Testis (tissue), 3 donors: ENCODE measurements around the gene MTRF1. TPM values are rescaled to one million over a fixed set of nuclear protein-coding genes. Genes with fewer than 3 reads are reported as not detected.

Experiments used
- DNase-seq: peaks from one replicate; pipeline ENCODE4 v3.0.0-alpha.2; 2019
- H3K27ac ChIP-seq, 2 donors: fragments of 200-600 bp; sonication (generic); one replicate each; pipeline ENCODE4 v1.5.1; 2019
- H3K27me3 ChIP-seq: fragments of 200-600 bp; sonication (generic); one replicate; pipeline ENCODE4 v1.5.1; 2019
- H3K36me3 ChIP-seq: fragments of 200-600 bp; sonication (generic); one replicate; pipeline ENCODE4 v1.5.1; 2017; ENCODE audit warnings: low read depth; ENCODE audit errors: missing control alignments
- H3K4me1 ChIP-seq: fragments of 200-600 bp; sonication (generic); one replicate; pipeline ENCODE4 v1.5.1; 2019
- H3K4me3 ChIP-seq, 2 donors: fragments of 200-600 bp; sonication (generic); one replicate each; pipeline ENCODE4 v1.5.1; 2017 to 2019
- H3K9me3 ChIP-seq: fragments of 200-600 bp; sonication (generic); one replicate; pipeline ENCODE4 v1.5.1; 2017
- CTCF ChIP-seq, 3 experiments: fragments of 450-650 bp in 2 of 3; fragments of 200-600 bp in 1 of 3; sonication (generic) in 1 of 3; IDR thresholded peaks; one replicate each; pipeline ENCODE4 v1.5.1; 2016 to 2019; ENCODE audit warnings: antibody characterized with exemption in 3 of 3, mild to moderate bottlenecking in 2 of 3, moderate library complexity in 1 of 3
- POLR2A ChIP-seq: fragments of 450-650 bp; IDR thresholded peaks from one replicate; pipeline ENCODE4 v1.6.1; 2017; ENCODE audit warnings: antibody characterized with exemption, mild to moderate bottlenecking, moderate library complexity
- WGBS, 2 donors: methylation state at CpG; one replicate each; pipeline ENCODE4 v1.1.5; 2018; 5-methylcytosine and 5-hydroxymethylcytosine counted together
- intact Hi-C: fragments of 100-400 bp; cut with DNase I; formaldehyde crosslinking; loops from one replicate; pipeline ENCODE4 v1.15.1; 2023; ENCODE audit warnings: low total_unique reads
- polyA plus RNA-seq: library from polyadenylated mRNA; stranded (reverse); fragments of 350-450 nt; fragmentation: Illumina TruSeq; extraction: RNeasy Lipid Tissue Mini Kit (QIAGEN cat#74804); gene quantifications from one replicate; pipeline ENCODE4 v1.2.3, GENCODE V29; 2014; ENCODE audit warnings: low read depth, low replicate concordance; ENCODE audit not compliant: insufficient read depth
- total RNA-seq, 2 donors: library from RNA; depleted of rRNA; stranded (reverse); fragments of >200 nt; gene quantifications; one replicate each; pipeline ENCODE4 v1.2.3, GENCODE V29; 2016

The MTRF1 gene
- total and polyA plus RNA-seq, 3 donors from 2014 or later, result 20.3 to 32.8 (median 23.7) TPM

- no peaks in the 10 kb centered on the region for H3K36me3 ChIP-seq
- H3K27me3 ChIP-seq, result no peaks in the 10 kb centered on the region
- no peaks in the 10 kb centered on the region for H3K9me3 ChIP-seq
- TF ChIP-seq CTCF (IDR thresholded peaks at IDR 0.05) (no peak), POLR2A (no peak)
- H3K27ac ChIP-seq, result no peak overlapping the region
- DNase-seq, result no peak
- intact Hi-C loops, result no loop called here
- peaks cover 2% of the 10 kb centered on the region for H3K4me1 ChIP-seq
- H3K4me3 ChIP-seq, result no peak overlapping the region
Observed at GRCh38 chr13:41257535-41257934, 5.8 kb downstream of the MTRF1 start.

DNA sequence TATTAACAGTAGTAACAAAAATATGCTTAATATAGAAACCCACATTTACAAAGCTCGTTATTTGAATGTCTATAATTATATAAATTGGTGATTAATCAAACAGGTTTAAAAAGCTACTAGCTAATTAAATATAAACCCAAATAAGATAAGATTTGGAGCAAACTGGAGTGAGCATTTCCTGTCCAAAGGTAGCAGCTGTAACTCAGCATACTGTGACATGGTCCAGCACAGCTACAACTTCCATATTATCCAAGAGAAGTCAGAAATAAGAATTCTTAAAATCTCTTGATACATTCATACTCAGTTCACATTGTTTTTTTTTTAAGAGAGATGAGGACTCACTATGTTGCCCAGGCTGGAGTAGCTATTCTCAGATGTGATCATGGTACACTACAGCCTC is 8.5 kb downstream of the MTRF1 start:
- intact Hi-C loops, result no loop called here
- DNase-seq, result no peak
- Histone ChIP-seq H3K4me1 (no peaks in the 10 kb centered on the region), H3K36me3 (no peaks in the 10 kb centered on the region), H3K27me3 (no peaks in the 10 kb centered on the region), H3K9me3 (no peaks in the 10 kb centered on the region), H3K4me3 (no peak overlapping the region), H3K27ac (no peak overlapping the region)
- no peak for TF ChIP-seq POLR2A
- TF ChIP-seq CTCF (IDR thresholded peaks at IDR 0.05), result no peak
- 68 to 74% methylated on average over 1 of the region's 1 CpG for WGBS, 2 donors

DNA sequence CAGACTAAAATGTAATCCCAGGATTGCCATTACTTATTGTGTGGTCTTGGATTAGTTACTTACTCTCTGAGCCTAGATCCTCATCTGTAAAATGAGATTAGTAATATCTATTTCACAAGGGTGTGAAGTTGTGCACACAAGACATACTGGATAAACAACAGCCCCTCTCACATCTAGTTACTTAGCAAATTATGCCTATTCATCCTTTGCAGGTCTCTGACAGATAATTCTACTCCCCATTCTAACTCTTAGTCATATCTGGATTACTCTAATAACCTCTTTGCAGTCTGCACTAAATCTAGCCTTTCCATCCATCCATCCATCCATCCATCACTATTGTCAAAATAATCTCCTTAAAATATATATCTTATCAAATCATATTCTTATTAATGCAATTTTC is 12.4 kb downstream of the MTRF1 start:
- Histone ChIP-seq H3K27ac (no peak overlapping the region), H3K36me3 (no peaks in the 10 kb centered on the region), H3K9me3 (no peaks in the 10 kb centered on the region), H3K4me1 (no peaks in the 10 kb centered on the region), H3K27me3 (no peaks in the 10 kb centered on the region), H3K4me3 (no peak overlapping the region)
- intact Hi-C loops, result no loop called here
- no peak for TF ChIP-seq CTCF (IDR thresholded peaks at IDR 0.05)
- no peak for TF ChIP-seq POLR2A
- DNase-seq, result no peak

DNA sequence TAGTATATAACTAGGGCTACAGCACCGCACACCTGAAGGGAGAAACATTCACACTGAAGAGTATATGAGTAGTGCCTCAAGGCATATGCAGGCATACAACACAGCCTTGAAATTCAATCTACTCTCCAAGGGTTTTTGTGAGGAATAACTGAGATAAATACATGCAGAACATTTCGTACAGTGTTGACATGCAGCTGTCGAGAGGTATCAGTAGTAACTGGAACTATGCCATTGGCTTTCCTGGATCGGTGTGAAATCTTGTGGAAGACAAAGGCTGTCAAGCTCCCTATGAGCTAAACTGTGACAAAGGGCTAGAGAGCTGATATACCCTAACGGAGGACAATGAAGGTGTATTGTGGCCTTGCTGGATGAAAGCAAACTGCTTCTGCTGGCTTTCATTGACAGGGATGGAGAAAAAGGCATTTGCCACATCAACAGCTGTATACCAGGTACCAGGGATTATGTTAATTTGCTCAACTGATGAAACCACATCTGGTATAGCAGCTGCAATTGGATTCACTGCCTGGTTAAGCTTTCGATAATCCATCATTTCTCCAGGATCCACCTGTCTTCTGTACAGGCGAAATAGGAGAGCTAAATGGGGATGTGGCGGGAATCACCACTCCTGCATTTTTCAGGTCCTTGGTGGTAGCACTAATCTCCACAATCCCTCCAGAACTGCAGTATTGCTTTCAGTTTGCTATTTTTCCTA is 16.3 kb downstream of the MTRF1 start:
- no peaks in the 10 kb centered on the region for H3K36me3 ChIP-seq
- WGBS, 2 donors, result 73 to 85% methylated on average over 8 of the region's 8 CpGs
- no peaks in the 10 kb centered on the region for H3K4me1 ChIP-seq
- no peaks in the 10 kb centered on the region for H3K27me3 ChIP-seq
- intact Hi-C loops, result no loop called here
- no peak for DNase-seq
- H3K9me3 ChIP-seq, result no peaks in the 10 kb centered on the region
- H3K27ac ChIP-seq, result no peak overlapping the region
- H3K4me3 ChIP-seq, result no peak overlapping the region
- TF ChIP-seq CTCF (IDR thresholded peaks at IDR 0.05), result no peak
- TF ChIP-seq POLR2A, result no peak

GRCh38 chr13:41244556-41244955 is 18.8 kb downstream of the MTRF1 start:
- TF ChIP-seq CTCF (IDR thresholded peaks at IDR 0.05) (no peak), POLR2A (no peak)
- 68 to 86% methylated on average over 3 of the region's 3 CpGs for WGBS, 2 donors
- no peaks in the 10 kb centered on the region for H3K4me1 ChIP-seq
- H3K9me3 ChIP-seq, result no peaks in the 10 kb centered on the region
- H3K27me3 ChIP-seq, result no peaks in the 10 kb centered on the region
- H3K36me3 ChIP-seq, result no peaks in the 10 kb centered on the region
- peak overlapping the region in 1 of 2 donors; percentile 50 for H3K27ac ChIP-seq
- DNase-seq, result no peak
- intact Hi-C loops, result no loop called here
- H3K4me3 ChIP-seq, result no peak overlapping the region
